ENCODE results near the gene RBMY1A1.
"Not testable (repeated sequence)": the region's sequence is repeated elsewhere in the genome, so short reads cannot be mapped to it uniquely, and the experiment has no call there.

Gene RBMY1A1

GRCh38 chrY:21534579-21534978 lies at the start of gene RBMY1A1:
RBMY1A1 (plus strand) TSS chrY:21534879; CDS start chrY:21536892, 2,013 bp downstream.
- H3K36me3 Mint-ChIP-seq (ENCODE audit: low read depth): not testable (repeated sequence)

GRCh38 chrY:21511038-21511437 lies 23.6 kb upstream of the RBMY1A1 start, which contains the start of gene RBMY1B:
RBMY1B (plus strand) TSS chrY:21511338; CDS start chrY:21513351, 2,013 bp downstream.
- H3K27ac Mint-ChIP-seq; H3K36me3 Mint-ChIP-seq (ENCODE audit: low read depth); H3K9me3 Mint-ChIP-seq; H3K4me3 Mint-ChIP-seq; H3K27me3 Mint-ChIP-seq; intact Hi-C loops (cut with micrococcal nuclease); H3K4me1 Mint-ChIP-seq (ENCODE audit: low read depth): not testable (repeated sequence)

More at GRCh38 chrY:21534579-21534978, at the start of gene RBMY1A1:
- H3K27ac Mint-ChIP-seq; H3K27me3 Mint-ChIP-seq; H3K9me3 Mint-ChIP-seq; H3K4me1 Mint-ChIP-seq (ENCODE audit: low read depth); H3K4me3 Mint-ChIP-seq; intact Hi-C loops (cut with micrococcal nuclease): not testable (repeated sequence)

GRCh38 chrY:21559316-21559984 lies 24.8 kb downstream of the RBMY1A1 start:
- H3K27me3 Mint-ChIP-seq; H3K36me3 Mint-ChIP-seq (ENCODE audit: low read depth); H3K27ac Mint-ChIP-seq; H3K9me3 Mint-ChIP-seq; intact Hi-C loops (cut with micrococcal nuclease); H3K4me3 Mint-ChIP-seq; H3K4me1 Mint-ChIP-seq (ENCODE audit: low read depth): not testable (repeated sequence)

- Mint-ChIP-seq H3K27ac (no peak overlapping the region), H3K4me1 (ENCODE audit: low read depth) (no peaks in the 10 kb centered on the region), H3K27me3 (no peaks in the 10 kb centered on the region)
Observed at GRCh38 chrY:21585449-21585848, 50.8 kb downstream of the RBMY1A1 start.

GRCh38 chrY:21586454-21586853 lies 51.8 kb downstream of the RBMY1A1 start:
- H3K27ac Mint-ChIP-seq: not testable (repeated sequence)

More at GRCh38 chrY:21585449-21585848, 50.8 kb downstream of the RBMY1A1 start:
- Mint-ChIP-seq H3K9me3 (no peaks in the 10 kb centered on the region), H3K36me3 (ENCODE audit: low read depth) (no peaks in the 10 kb centered on the region), H3K4me3 (no peak overlapping the region)
- intact Hi-C loops (cut with micrococcal nuclease): no loop called here

GRCh38 chrY:21592059-21592458 lies 57.4 kb downstream of the RBMY1A1 start:
- H3K4me1 Mint-ChIP-seq (ENCODE audit: low read depth): no peaks in the 10 kb centered on the region
- H3K27ac Mint-ChIP-seq: no peak overlapping the region
- H3K4me3 Mint-ChIP-seq: no peak overlapping the region
- no peaks in the 10 kb centered on the region for H3K36me3 Mint-ChIP-seq (ENCODE audit: low read depth)
- intact Hi-C loops (cut with micrococcal nuclease): no loop called here
- no peaks in the 10 kb centered on the region for H3K27me3 Mint-ChIP-seq
- peaks cover 3% of the 10 kb centered on the region for H3K9me3 Mint-ChIP-seq

More at GRCh38 chrY:21586454-21586853, 51.8 kb downstream of the RBMY1A1 start:
- H3K9me3 Mint-ChIP-seq; H3K27me3 Mint-ChIP-seq; H3K4me3 Mint-ChIP-seq; H3K36me3 Mint-ChIP-seq (ENCODE audit: low read depth); H3K4me1 Mint-ChIP-seq (ENCODE audit: low read depth); intact Hi-C loops (cut with micrococcal nuclease): not testable (repeated sequence)

GRCh38 chrY:21596287-21596686 lies 61.6 kb downstream of the RBMY1A1 start:
- H3K9me3 Mint-ChIP-seq: peaks cover 12% of the 10 kb centered on the region
- H3K4me1 Mint-ChIP-seq (ENCODE audit: low read depth); intact Hi-C loops (cut with micrococcal nuclease); H3K27me3 Mint-ChIP-seq; H3K4me3 Mint-ChIP-seq; H3K27ac Mint-ChIP-seq; H3K36me3 Mint-ChIP-seq (ENCODE audit: low read depth): not testable (repeated sequence)
